ENCODE measurements around the gene RGS5.

The RGS5 gene

GRCh38 chr1:163178628-163179027 is 24.1 kb downstream of the RGS5 start:
- DNase-seq, result no peak

- no peak for DNase-seq
These were observed 25.9 kb downstream of the RGS5 start for GRCh38 chr1:163176797-163177196.

- peak; percentile 50 for DNase-seq
These were observed 27.9 kb downstream of the RGS5 start for GRCh38 chr1:163174524-163175437.

- DNase-seq, result no peak
These were observed 29.6 kb downstream of the RGS5 start for GRCh38 chr1:163173121-163173520.

GRCh38 chr1:163172596-163172995 is 30.1 kb downstream of the RGS5 start:
- DNase-seq, result no peak

GRCh38 chr1:163171826-163172225 is 30.9 kb downstream of the RGS5 start:
- DNase-seq, result no peak

GRCh38 chr1:163170975-163171676 is 31.6 kb downstream of the RGS5 start:
- DNase-seq, result peak; percentile 43

GRCh38 chr1:163170331-163170730 is 32.4 kb downstream of the RGS5 start:
- DNase-seq, result no peak

- DNase-seq, result no peak
These were observed 33.2 kb downstream of the RGS5 start for GRCh38 chr1:163169553-163169952.

- no peak for DNase-seq
These were observed 34.7 kb downstream of the RGS5 start for GRCh38 chr1:163168053-163168452.

- no peak for DNase-seq
These were observed 35.7 kb downstream of the RGS5 start for GRCh38 chr1:163166886-163167555.

GRCh38 chr1:163165119-163165518 is 37.6 kb downstream of the RGS5 start:
- DNase-seq, result no peak

- no peak for DNase-seq
These were observed 38.7 kb downstream of the RGS5 start for GRCh38 chr1:163163881-163164582.

- DNase-seq, result no peak
These were observed 39.6 kb downstream of the RGS5 start for GRCh38 chr1:163163163-163163562.

- no peak for DNase-seq
These were observed 40.3 kb downstream of the RGS5 start for GRCh38 chr1:163162381-163162914.

GRCh38 chr1:163161841-163162240 is 40.9 kb downstream of the RGS5 start:
- no peak for DNase-seq

- DNase-seq, result no peak
These were observed 41.4 kb downstream of the RGS5 start for GRCh38 chr1:163161337-163161736.

- no peak for DNase-seq
These were observed 47.1 kb downstream of the RGS5 start for GRCh38 chr1:163155606-163156005.

- DNase-seq, result no peak
These were observed 53.8 kb downstream of the RGS5 start for GRCh38 chr1:163148911-163149310.

- no peak for DNase-seq
These were observed 55.7 kb downstream of the RGS5 start for GRCh38 chr1:163147019-163147418.

- DNase-seq, result no peak
These were observed 57.3 kb downstream of the RGS5 start for GRCh38 chr1:163145435-163145834.

- no peak for DNase-seq
These were observed 58.3 kb downstream of the RGS5 start for GRCh38 chr1:163144418-163144817.

- no peak for DNase-seq
These were observed 60.6 kb downstream of the RGS5 start for GRCh38 chr1:163142152-163142551.

All from NCI-H748 treated with DMSO at 0.1 percent for 48 hours (cell line).